C4-2B (cell line): ENCODE results near the gene FOXF2.

Experiments
- H3K27ac ChIP-seq: fragments of 450-650 bp; 2 replicates; pipeline ENCODE4 v1.5.1; 2017
- CTCF ChIP-seq: fragments of 450-650 bp; conservative IDR thresholded peaks from 2 replicates; pipeline ENCODE4 v1.5.1; 2017; ENCODE audit warnings: mild to moderate bottlenecking
- ZFX ChIP-seq: fragments of 450-650 bp; IDR thresholded peaks from 2 replicates; pipeline ENCODE4 v1.6.1; 2017

FOXF2 gene

GRCh38 chr6:1403851-1404712 lies 14.7 kb downstream of the FOXF2 start:
- no peak overlapping the region for H3K27ac ChIP-seq
- TF ChIP-seq ZFX (no peak), CTCF (no peak)

GRCh38 chr6:1404713-1405098 lies 15.3 kb downstream of the FOXF2 start:
- no peak overlapping the region for H3K27ac ChIP-seq
- TF ChIP-seq ZFX (no peak), CTCF (no peak)

DNA sequence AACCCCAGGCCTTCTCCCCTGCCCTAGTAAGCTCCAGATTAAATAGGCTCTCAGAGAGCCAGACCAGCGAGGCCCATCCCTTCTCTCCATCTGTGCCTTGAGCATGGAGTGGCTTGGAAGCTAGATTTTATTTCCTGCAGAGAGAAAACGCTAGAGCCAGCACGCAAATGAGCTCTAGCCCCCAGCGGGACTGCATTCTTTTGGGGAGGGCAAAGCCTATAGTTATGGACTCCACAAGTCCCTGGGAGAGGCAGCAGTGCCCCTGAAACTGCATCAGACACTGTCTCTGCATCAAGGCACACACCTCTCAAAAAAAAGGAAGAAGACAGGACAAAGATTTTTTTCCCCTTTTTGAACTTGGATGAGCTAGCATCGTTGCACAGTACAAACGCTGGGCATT lies 15.8 kb downstream of the FOXF2 start:
- no peak overlapping the region for H3K27ac ChIP-seq
- TF ChIP-seq ZFX (no peak), CTCF (no peak)

GRCh38 chr6:1406306-1407072 lies 17.1 kb downstream of the FOXF2 start:
- TF ChIP-seq CTCF (no peak), ZFX (no peak)
- no peak overlapping the region for H3K27ac ChIP-seq

- TF ChIP-seq ZFX (no peak), CTCF (no peak)
- no peak overlapping the region for H3K27ac ChIP-seq
Measured at GRCh38 chr6:1407499-1407990, 18.2 kb downstream of the FOXF2 start.

GRCh38 chr6:1409774-1410465 lies 20.5 kb downstream of the FOXF2 start:
- H3K27ac ChIP-seq, result no peak overlapping the region
- TF ChIP-seq ZFX, result no peak
- no peak for TF ChIP-seq CTCF

DNA sequence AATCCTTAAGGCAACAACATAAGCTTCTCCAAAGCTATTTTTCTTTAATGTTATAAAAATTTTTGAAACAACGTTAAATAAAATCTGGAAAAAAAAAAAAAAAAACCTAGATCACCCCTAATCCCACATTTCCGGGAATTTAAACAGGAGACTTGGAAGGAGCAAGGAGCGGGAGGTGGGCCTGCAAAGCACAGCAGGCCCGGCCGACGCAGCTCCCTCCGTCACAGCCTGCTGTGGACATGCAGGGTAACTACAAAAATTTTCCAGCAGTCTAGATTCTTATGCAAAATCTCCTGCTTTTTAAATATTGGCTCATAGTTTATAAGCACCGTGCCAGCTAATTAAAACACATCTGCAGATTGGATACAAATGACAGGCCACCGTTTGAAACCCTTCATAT lies 23.5 kb downstream of the FOXF2 start:
- no peak overlapping the region for H3K27ac ChIP-seq
- TF ChIP-seq ZFX (no peak), CTCF (no peak)
